ENCODE measurements around the gene FITM1.

The FITM1 gene

GRCh38 chr14:24135834-24136683, 5.6 kb downstream of the FITM1 start, which contains the start of gene PSME1 (continued):
- TF ChIP-seq ZFHX2 (tag by site-specific recombination; conservative IDR thresholded peaks at IDR 0.05) (peak; percentile 69), ZNF654 (tag by site-specific recombination; IDR thresholded peaks at IDR 0.05; ENCODE audit: low read depth) (no peak), ZNF239 (tag by site-specific recombination; IDR thresholded peaks at IDR 0.05) (no peak), ZNF645 (tag by site-specific recombination; IDR thresholded peaks at IDR 0.05) (no peak), ZNF791 (tag by site-specific recombination; IDR thresholded peaks at IDR 0.05) (no peak), ZNF837 (tag by site-specific recombination; IDR thresholded peaks at IDR 0.05) (no peak), ZXDB (tag by site-specific recombination; IDR thresholded peaks at IDR 0.05) (no peak), ZNF596 (tag by site-specific recombination; IDR thresholded peaks at IDR 0.05) (no peak), HOXD13 (CRISPR knock-in tag; IDR thresholded peaks at IDR 0.05; ENCODE audit: borderline replicate concordance) (no peak), KLF8 (tag by site-specific recombination; IDR thresholded peaks at IDR 0.05) (peak; percentile 75; the same call in 1 of the 2 replicates), ZBTB6 (tag by site-specific recombination; IDR thresholded peaks at IDR 0.05) (no peak), ZNF398 (tag by site-specific recombination; IDR thresholded peaks at IDR 0.05) (peak; percentile 58), FEZF1 (tag by site-specific recombination; IDR thresholded peaks at IDR 0.05) (no peak), HOXA7 (CRISPR knock-in tag; IDR thresholded peaks at IDR 0.05; ENCODE audit: borderline replicate concordance) (no peak), ZNF341 (tag by site-specific recombination; IDR thresholded peaks at IDR 0.05; ENCODE audit: low read depth) (peak; percentile 96), SP3 (tag by site-specific recombination; IDR thresholded peaks at IDR 0.05) (peak; percentile 98), ZNF473 (tag by site-specific recombination; IDR thresholded peaks at IDR 0.05) (no peak), ZNF626 (tag by site-specific recombination; IDR thresholded peaks at IDR 0.05) (no peak), PBX3 (CRISPR knock-in tag; IDR thresholded peaks at IDR 0.05) (0 out of 2 replicates have a peak, but pooled peaks have one; percentile 28), ZNF548 (tag by site-specific recombination; IDR thresholded peaks at IDR 0.05) (no peak), REPIN1 (tag by site-specific recombination; IDR thresholded peaks at IDR 0.05; ENCODE audit: low read depth) (no peak), ZSCAN16 (tag by site-specific recombination; IDR thresholded peaks at IDR 0.05) (no peak), GFI1B (tag by site-specific recombination; IDR thresholded peaks at IDR 0.05) (no peak), ZSCAN5A (tag by site-specific recombination; IDR thresholded peaks at IDR 0.05) (0 out of 2 replicates have a peak, but pooled peaks have one; percentile 12), ZNF76 (tag by site-specific recombination; IDR thresholded peaks at IDR 0.05; ENCODE audit: borderline replicate concordance, low read depth) (no peak; the same call in 1 of the 2 replicates), ZNF148 (tag by site-specific recombination; IDR thresholded peaks at IDR 0.05; ENCODE audit: borderline replicate concordance) (no peak), ZSCAN4 (tag by site-specific recombination; IDR thresholded peaks at IDR 0.05) (no peak)

All from HEK293 (cell line).